ENCODE results near the gene PCID2.

Gene PCID2

DNA sequence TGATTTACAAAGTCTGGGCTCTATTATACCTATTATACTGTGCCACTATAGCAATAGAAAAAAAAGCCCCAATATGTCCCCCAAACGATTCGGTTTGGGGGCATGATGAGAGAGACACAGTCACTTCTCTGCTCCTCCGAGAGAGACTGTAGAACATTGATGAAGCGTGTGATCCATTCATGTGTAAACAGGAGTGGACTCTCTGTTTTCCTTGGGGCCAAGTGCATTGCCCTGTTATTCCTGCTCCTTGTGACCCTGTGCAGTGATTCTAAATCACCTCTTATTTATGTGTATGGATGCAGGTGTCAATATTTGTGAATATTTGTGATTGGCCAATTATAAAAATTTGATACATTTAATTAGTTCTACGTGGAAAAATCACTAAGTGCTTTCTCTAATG lies 68.9 kb downstream of the PCID2 start:
- H3K27me3 ChIP-seq (ENCODE audit: control insufficient read depth, insufficient read depth, low read length), result no peaks in the 10 kb centered on the region
- no peaks in the 10 kb centered on the region for H3K36me3 ChIP-seq (ENCODE audit: control insufficient read depth, insufficient read depth, low read length)
- no peaks in the 10 kb centered on the region for H3K79me2 ChIP-seq
- no peak overlapping the region for H3K27ac ChIP-seq
- no peak overlapping the region for H3K4me3 ChIP-seq (ENCODE audit: low read depth, low read length)
- no peak overlapping the region for H3K4me2 ChIP-seq (ENCODE audit: low read length)
- H2AFZ ChIP-seq, result no peak overlapping the region
- no peak for TF ChIP-seq CTCF (IDR thresholded peaks at IDR 0.05)
- no peaks in the 10 kb centered on the region for H3K4me1 ChIP-seq
- H3K9me3 ChIP-seq (ENCODE audit: control insufficient read depth, low read length), result no peaks in the 10 kb centered on the region
- H3K9ac ChIP-seq, result no peak overlapping the region

GRCh38 chr13:113138792-113139551 lies 69.5 kb downstream of the PCID2 start:
- Histone ChIP-seq H3K27me3 (ENCODE audit: control insufficient read depth, insufficient read depth, low read length) (no peaks in the 10 kb centered on the region), H3K27ac (no peak overlapping the region), H3K4me3 (ENCODE audit: low read depth, low read length) (no peak overlapping the region), H3K4me1 (no peaks in the 10 kb centered on the region), H3K9ac (no peak overlapping the region), H3K9me3 (ENCODE audit: control insufficient read depth, low read length) (no peaks in the 10 kb centered on the region), H3K79me2 (no peaks in the 10 kb centered on the region), H2AFZ (no peak overlapping the region), H3K4me2 (ENCODE audit: low read length) (no peak overlapping the region), H3K36me3 (ENCODE audit: control insufficient read depth, insufficient read depth, low read length) (no peaks in the 10 kb centered on the region)
- TF ChIP-seq CTCF (IDR thresholded peaks at IDR 0.05), result no peak

- H3K27ac ChIP-seq, result no peak overlapping the region
- no peaks in the 10 kb centered on the region for H3K79me2 ChIP-seq
- H3K36me3 ChIP-seq (ENCODE audit: control insufficient read depth, insufficient read depth, low read length), result no peaks in the 10 kb centered on the region
- H3K27me3 ChIP-seq (ENCODE audit: control insufficient read depth, insufficient read depth, low read length), result no peaks in the 10 kb centered on the region
- H3K4me3 ChIP-seq (ENCODE audit: low read depth, low read length), result no peak overlapping the region
- no peak for TF ChIP-seq CTCF (IDR thresholded peaks at IDR 0.05)
- no peaks in the 10 kb centered on the region for H3K4me1 ChIP-seq
- no peak overlapping the region for H2AFZ ChIP-seq
- no peak overlapping the region for H3K4me2 ChIP-seq (ENCODE audit: low read length)
- no peak overlapping the region for H3K9ac ChIP-seq
- no peaks in the 10 kb centered on the region for H3K9me3 ChIP-seq (ENCODE audit: control insufficient read depth, low read length)
These were observed 70.7 kb downstream of the PCID2 start for GRCh38 chr13:113137691-113138298.

DNA sequence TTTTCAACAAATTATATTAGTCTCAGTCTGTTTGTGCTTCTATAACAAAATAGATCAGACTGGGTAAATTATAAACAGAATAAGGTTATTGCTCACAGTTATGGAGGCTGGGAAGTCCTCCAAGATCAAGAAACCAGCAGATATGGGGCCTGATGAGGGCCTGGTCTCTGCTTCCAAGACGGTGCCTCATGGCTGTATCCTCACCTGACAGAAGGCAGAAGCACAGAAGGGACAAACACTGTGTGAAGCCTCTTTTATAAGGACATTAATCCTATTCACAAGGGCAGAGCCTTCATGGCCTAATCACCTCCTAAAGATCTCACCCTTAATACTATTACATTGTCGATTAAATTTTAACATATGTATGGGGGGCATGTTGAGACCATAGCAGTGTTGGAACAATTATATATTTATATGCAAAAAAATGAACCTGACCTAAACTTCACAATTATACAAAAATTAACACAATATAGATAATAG lies 73.1 kb downstream of the PCID2 start:
- no peak for TF ChIP-seq CTCF (IDR thresholded peaks at IDR 0.05)
- Histone ChIP-seq H3K36me3 (ENCODE audit: control insufficient read depth, insufficient read depth, low read length) (no peaks in the 10 kb centered on the region), H3K79me2 (no peaks in the 10 kb centered on the region), H3K27ac (no peak overlapping the region), H3K9ac (no peak overlapping the region), H2AFZ (no peak overlapping the region), H3K4me1 (no peaks in the 10 kb centered on the region), H3K4me2 (ENCODE audit: low read length) (no peak overlapping the region), H3K4me3 (ENCODE audit: low read depth, low read length) (no peak overlapping the region), H3K27me3 (ENCODE audit: control insufficient read depth, insufficient read depth, low read length) (no peaks in the 10 kb centered on the region), H3K9me3 (ENCODE audit: control insufficient read depth, low read length) (no peaks in the 10 kb centered on the region)

Data from parathyroid adenoma (tissue), 2 donors.